SH-SY5Y (cell line): ENCODE measurements around the gene UQCC2.

Experiments
- GATA2 ChIP-seq: IDR thresholded peaks from 2 replicates; pipeline ENCODE4 v1.6.1; 2011; ENCODE audit warnings: mild to moderate bottlenecking, low read depth, low read length
- GATA3 ChIP-seq: IDR thresholded peaks from 2 replicates; pipeline ENCODE4 v1.6.1; 2011; ENCODE audit warnings: low read depth, mild to moderate bottlenecking, low read length, moderate library complexity

- TF ChIP-seq GATA3 (no peak), GATA2 (no peak)
Observed at GRCh38 chr6:33738879-33739278, 27.4 kb upstream of the UQCC2 start.
